Measurements from ENCODE around the gene ESPNL.

ESPNL gene

DNA sequence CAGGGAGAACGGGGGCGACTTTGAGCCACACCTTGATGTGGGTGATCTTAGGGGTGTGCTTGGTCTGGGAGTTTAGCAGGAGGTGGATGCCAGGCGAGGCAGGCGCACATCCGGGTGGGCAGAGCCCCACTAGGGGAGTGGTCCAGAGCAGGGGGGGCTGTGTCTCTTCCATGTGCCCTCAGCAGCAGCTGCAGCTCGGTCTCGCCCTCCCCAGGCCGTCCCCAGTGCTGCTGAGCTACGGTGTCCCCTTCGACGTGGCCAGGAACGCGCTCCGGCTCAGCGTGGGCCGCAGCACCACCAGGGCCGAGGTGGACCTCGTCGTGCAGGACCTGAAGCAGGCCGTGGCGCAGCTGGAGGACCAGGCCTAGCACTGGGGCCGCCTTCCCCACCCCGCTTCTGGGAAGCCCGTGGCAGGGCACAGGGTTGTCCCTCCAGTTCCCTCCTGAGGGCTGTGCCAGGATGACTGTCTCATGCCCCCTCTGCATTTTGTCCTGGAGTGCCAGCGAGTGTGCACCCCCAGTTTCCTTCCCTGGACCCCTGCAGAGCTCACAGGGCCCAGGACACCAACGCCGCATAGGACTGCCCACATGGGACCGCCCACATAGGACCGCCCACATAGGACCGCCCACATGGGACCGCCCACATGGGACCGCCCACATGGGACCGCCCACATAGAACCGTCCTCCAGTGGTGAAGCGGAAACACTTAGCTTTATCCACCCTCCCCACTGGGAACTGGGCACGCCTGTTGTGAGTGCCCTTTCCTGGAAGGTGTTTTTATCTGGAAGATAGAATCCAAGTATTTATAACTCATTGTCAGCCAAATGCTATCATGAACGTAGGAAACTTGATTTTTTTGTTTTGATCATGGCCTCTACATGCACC, 1.9 kb upstream of the ESPNL start:
- peak; percentile 64 for DNase-seq (ENCODE audit: low spot score)

DNA sequence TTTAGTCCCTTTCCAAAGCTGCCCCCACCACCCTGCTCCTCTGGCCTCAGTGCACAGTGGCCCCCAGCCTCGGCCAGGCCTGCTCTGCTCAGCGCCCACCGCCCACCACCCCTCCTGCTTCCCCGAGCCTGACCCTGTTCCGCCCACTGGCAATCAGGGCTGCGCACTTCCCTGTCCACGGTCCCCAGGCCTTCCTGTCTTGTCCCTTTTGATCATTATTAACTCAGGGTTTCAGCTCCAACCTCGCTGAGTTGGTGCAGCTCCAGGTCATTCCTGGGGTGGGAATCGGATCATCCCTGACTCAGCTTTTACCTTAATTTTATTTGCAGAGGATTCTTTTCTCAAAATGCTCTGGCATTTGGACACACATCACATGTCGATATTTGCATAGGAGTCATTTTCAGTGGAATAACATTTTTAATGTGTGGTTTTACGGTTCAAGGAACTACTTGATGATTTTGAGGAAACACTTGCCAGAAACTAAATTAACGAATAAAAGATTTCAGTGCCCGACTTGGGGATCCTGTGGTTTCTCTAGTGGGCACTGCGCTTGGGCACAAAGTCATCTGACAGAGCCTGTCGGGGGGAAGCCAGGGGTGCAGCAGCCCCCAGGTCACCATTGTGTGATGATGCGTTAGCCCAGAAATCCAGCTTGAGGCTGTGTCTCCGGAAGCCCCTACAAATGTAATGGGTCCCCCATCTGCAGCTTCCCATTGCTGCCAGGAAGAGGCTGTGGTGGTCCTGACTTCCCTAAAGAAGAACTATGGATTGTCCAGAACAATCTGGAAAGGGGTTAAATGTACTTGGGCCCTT, 1.0 kb upstream of the ESPNL start:
- DNase-seq (ENCODE audit: low spot score), result no peak

DNA sequence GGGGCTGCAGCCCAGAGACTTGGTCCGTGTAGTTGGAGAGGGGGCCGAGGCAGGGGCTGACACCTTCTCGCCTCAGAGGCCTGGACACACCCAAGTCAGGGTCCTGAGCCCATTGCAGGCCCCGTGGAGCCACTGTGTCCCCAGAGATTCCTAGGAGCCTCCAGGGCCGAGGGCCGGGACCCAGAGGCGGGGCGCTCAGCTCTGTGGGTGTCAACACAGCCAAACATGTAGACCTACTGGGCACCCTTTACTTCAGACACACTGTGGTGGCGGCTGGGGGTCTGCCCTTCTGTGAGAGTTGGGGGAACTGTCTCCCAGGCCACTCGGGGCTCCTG, 459 bp upstream of the ESPNL start:
- no peak for DNase-seq (ENCODE audit: low spot score)

DNA sequence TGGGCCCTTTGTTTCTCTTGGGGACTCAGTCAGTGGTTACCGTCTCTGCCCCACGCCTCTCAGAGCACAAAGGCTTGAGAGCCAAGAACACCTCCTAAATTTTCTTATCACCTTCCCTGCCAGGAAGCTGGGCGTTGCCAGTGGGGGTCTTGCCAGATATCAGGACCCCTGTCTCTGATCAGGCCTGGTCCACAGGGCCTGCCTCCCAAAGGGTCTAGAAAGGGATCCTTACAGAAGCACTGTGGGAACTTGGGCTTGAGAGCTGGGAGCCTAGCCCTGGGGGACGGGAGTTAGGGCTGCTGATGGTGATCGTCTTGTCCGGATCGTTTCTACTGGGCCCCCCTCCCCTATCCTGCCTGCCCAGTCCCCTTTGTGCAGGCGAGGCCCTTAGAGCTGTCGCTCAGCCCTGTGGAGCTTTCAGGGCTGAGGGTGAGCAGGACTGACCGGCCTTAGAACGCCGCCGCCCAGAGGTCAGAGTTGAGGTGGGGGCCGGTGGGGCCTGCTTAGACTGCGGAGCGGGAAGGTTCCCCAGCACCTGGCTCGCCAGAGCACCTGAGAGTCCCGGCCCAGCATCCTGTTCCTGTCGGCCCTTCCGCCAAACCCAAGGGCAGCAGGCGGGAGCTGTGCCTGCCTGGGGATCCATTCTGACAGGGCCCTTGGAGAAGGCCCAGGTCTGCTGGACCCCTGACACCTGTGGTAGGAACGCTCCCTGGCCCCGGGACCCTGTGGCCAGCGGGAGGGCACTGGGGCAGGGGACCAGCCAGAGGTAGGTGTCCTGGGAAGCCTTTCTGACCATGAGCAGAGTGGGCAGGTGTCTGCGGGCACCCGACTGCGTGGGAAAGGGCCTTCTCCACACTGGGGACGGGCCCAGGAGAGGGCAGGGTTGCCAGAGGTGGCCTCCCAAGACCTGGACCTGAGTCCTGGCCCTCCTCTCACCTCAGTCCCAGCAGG, 956 bp downstream of the ESPNL start:
- no peak for DNase-seq (ENCODE audit: low spot score)

DNA sequence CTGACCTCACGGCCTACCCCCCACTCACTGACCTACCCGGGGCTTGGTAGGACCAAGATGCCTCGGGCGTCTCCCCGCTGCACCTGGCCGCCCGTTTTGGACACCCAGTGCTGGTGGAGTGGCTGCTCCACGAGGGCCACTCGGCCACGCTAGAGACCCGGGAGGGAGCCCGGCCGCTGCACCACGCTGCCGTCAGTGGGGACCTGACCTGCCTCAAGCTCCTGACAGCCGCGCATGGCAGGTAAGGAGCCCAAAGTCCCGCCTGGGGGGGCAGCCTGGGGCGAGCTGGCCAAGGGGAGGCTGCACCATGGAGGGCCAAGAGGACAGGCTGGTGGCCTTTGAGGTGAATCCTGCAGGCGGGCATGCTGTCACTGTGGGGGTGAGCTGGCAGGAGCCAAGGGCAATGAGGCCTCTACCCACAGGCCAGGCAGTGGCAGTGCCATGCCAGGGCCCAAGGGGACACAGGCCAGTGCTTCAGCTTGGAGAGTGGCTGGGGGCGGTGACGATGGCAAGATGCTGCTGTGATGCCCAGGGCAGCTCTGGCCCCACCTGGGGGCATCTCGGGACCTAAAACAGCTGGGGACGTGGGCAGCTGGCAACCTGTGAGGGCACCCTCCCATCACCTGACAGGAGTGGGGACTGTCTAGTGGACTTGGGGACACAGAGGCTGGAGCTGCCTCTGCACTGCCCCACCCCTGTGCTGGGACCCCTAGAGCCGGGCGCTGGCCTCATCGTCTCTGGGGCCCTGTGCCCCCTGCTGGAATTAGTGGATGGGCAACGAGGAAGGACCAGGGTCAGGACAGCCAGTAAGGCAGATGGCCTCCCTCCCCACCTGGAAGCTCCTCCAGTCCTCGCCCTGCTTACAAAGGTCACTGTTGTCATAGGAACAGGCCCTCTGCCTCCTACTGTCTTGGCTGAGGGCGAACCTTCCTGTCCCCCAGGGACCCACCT, 2.0 kb downstream of the ESPNL start:
- no peak for DNase-seq (ENCODE audit: low spot score)

DNA sequence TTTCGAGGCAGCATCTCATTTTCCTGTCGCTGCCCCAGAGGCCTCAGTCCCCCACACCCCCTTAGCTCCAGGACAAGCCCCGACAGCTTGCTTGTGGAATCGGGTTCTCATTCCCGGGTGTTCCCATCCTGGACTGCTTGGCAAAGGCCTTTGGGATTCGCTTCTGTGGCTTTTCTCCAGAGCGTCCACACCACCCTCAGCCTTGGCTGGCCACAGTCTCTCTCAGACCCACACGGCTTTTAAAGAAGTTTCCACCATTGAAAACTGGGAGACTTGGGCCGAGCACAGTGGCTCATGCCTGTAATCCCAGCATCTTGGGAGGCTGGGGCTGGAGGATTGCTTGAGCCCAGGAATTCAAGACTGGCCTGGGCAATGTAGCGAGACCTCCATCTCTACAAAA, 2.7 kb downstream of the ESPNL start:
- DNase-seq (ENCODE audit: low spot score), result no peak

DNA sequence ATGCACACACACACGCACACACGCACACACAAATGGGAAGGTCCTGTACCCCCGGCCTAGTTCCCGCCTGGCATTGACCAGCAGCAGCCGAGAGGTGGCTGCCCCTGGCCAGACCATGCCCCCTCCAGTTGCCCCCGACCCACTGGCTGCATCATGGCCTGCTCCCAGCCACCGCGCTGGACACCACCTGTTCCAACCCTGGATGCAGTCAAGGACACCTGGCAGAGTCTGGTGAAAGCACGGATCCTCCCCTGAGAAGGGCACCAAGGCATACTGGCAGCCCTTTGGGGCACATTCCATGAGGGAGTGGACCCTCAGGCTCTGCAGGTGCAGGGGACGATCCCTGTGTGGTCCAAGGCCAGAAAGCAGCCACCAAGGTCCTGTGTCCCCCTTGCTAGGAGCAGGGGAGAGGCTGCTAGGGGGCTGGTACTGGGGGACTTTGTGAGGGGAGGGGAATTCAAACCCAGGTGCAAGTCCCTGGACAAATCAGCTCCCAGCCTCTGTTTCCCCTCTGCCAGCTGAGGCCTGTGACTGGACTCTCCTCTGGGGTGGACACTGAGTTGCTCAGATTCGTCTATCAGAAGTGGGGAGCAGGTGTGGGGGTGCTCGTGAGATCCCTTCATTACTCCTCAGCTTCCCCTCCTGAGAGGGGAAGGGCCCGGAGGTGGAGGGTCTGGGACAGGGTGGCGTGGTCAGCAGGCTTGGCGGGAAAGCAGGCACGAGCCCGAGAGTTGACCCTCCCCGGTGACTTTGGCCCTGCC, 3.5 kb downstream of the ESPNL start:
- no peak for DNase-seq (ENCODE audit: low spot score)

DNA sequence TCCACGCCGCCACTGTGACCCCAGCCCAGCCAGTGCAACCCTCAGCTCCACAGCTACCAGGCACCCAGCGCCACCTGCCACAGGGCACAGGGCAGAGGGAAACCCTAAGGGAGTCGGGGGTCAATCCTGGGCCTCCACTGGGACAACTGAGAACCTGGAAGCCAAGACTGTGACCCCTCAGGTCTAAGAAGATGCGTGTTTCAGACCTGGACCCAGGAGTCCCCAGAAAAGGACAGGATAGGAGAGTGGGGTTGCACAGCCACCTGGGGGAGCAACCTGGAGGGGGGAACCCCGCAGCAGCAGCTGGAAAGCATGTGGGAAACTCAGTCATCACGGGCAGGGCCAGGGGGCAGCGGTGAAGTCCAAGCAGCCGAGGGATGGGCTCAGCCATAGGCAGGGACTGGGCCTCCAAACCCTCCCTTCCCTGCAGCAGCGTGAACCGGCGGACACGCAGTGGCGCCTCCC, 4.1 kb downstream of the ESPNL start:
- no peak for DNase-seq (ENCODE audit: low spot score)

DNA sequence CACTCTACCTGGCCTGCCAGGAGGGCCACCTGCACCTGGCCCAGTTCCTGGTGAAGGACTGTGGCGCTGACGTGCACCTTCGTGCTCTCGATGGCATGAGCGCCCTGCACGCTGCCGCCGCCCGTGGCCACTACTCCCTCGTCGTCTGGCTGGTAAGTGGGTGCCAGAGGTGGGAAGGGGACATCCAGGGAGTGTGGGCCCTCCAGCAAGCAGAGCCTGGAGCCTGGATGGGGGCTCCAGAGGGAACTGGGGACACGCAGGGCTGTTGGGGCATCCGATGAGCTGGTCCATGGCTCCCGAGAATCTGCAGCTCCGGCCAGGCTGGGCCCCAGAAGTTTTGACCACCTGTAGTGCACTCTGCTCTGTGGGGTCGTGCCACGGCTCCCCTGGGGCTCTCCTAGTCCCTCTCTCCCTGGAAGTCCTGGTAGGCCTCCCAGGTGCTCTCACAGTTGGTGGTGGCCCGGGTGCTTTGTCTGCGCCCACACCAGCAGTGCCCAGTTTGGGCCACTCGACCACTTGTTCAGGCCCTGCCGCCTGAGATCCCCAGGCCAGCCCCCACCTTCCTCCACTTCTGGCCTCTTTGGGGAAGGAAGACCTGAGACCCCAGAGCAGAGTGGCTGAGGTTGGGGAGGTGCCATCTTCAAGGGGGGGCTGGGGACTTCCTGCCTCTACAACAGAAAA, 4.7 kb downstream of the ESPNL start:
- DNase-seq (ENCODE audit: low spot score), result no peak

DNA sequence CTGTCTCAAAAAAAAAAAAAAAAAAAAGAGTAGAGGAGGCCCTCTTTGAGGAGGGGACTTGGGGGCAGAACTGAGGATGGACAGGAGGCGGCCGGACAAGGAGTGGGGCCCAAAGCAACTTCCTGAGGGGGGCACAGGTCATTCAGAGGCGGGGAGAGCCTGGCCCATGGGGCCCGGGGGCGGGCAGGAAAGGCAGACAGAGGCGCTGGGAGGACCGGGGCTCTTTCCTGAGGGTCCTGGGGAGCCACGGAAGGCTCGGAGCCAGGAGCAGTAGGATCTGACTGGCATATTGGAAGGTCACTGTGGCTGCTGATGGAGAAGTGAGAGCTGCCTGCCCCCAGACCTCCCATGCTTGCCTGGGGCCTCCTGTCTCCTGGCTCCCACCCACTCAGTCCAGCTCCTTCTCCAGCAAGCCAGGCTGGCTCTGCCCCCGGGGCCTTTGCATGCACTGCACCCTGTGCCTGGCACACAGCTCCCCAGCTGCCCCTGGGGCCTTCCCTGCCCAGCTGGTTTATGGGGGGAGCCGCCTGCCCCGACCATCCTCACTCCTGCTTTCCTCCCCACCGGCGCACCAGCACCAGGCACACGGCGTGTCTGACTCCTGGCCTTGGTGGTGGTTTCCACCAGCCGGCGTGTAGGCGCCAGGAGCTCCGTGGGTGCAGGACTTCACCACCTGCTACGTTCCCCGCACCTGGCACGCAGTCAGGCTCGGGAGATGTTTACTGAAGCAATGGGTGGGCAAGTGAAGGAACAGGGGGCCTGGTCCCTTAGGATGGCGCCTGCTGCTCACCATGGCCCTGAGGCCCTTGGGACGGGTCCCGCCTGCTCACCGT, 5.6 kb downstream of the ESPNL start:
- DNase-seq (ENCODE audit: low spot score), result no peak

DNA sequence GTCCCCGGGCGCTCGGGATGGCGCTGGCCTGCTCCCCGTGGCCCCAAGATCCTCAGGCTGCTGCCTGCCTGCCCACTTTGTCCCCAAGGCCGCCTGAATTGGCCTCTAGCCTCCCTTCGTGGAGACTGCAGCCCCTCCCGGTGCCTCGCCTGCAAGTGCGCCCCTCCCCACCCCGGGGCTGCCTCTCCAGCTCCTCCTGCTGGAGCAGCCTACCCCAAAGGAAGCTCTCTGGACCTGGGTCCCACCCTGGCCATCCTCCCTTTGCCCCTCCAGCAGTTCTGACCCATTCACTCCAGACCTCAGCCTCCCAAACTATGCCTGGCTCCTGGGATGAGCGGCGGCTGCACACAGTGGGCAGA, 6.2 kb downstream of the ESPNL start:
- DNase-seq (ENCODE audit: low spot score), result no peak

DNA sequence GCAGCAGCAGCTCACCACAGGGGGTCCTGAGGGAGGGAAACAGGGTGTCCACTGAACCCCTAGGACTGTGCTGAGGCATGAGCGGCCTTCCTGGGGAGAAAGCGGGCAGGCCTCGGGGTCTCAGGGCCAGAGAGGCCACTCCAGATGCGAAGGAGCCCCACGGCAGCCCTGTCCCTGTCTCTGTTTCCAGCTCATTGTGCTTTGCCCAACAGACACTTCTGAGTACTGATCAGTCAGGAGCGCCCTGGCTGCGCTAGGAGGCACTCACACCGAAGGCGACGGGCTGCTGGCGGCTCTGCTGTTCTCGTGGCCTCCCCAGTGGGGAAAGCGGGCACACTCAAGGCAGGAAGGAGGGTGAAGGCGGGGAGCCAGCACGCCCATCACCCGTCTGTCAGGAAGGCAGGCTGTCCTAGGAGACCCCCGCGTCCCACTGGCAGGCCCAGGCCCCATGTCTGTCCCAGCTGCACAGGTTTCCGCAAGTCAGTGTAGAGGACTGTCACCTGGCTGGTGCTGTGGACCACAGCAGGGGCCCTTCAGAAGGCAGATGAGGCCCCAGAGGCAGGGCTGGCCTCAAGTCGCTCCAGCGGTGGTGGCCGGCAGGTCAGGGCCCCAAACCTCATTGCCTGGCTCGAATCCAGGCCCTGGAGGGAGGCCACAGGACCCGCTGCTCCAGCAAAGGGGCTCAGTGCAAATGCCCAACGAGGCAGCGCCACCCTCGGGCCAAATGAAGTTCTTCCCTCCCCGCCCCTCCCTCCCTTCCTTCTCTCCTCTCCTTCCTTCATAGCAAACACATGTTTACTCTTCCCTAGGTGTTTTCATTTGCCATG, 6.8 kb downstream of the ESPNL start:
- no peak for DNase-seq (ENCODE audit: low spot score)

DNA sequence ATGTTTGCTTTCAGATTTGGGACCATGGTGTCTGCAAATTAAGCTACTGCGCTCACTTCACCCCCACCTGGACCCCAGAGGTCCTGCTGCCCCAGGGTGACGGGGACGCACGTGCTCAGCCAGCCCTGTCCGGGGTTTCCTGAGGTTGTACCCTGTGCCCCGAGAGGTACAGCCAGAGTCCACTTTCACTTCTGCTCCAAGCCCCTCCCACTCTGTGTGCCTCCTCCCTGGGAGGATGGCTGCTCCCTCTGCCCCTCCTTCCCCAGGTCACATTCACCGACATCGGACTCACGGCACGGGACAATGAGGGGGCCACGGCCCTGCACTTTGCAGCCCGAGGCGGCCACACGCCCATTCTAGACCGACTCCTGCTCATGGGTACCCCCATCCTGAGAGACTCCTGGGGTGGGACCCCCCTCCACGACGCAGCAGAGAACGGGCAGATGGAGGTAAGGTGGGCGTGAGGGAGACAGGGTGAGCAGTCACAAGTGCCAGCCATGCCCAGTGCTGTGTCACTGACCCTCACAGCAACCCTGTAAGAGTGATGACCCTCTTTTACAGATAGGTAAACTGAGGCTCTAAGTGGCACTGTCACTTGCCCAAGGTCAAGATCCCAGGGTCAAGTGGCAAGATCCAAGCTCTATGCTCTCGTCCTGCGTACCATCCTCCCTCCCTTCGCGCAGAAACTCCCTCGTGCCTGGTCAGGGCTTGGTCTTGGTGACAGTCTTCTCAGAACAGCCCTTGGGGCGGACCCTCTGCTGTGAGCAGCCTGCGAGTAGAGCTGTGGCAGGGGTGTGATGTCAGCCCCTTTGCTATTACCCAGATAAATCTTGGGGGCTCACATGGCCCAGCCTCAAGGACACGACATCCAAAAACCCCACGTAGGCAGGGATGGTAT, 7.6 kb downstream of the ESPNL start:
- no peak for DNase-seq (ENCODE audit: low spot score)

DNA sequence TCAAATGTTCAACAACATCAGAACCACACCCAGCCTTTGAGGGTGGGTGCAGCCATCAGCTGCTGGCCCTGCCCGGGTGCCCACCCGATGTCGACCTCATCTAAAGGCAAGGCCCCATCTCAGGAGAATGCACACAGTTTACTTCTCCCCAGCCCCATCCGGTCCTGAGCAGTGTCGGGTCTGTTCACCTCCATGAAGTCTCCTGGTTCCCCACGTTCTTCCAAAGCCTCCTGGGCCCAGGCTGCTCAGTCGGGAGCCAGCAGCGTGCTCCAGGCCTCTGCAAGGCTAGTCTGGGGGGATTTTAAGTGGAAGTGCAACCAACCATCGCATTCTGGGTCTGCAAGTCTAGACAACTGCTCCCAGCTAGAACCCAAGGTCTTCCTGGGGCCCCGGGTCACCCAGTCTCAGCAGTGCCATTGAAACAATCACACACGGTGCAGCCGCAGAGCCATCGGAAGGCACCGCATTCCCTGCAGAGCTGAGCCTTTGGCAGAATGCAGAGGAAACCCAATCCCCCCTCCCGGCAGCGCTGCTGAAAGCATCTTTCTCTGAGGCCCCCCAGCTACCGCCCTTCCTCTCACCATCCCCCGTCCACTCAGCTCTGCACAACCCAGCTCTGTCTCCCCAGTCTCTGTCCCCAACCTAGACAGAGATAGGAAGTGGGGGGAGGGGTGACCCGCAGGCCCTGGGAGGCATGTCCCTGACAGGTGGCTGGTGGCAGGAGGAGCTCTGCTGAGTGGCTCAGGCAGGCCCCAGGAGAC, 8.5 kb downstream of the ESPNL start:
- DNase-seq (ENCODE audit: low spot score), result peak; percentile 80

DNA sequence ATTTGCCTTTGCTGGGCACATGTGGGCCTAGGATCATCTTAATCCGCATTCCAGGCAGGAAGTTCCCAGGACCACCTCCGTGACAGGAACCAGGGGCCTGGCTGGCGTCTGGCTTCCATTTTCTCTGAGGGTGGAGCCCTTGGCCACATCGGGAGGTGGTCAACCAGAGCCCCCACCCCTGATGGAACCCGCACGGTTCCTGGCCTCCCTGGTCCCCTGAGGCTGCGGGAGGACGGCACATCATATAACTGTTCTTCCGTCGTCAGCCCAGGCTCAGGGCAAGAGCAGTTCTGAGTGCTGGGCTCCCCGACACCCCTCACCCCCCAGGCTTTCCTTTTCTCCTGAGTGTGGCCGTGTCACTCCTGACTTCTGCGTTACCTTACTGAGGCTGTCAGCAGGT, 13.5 kb downstream of the ESPNL start:
- no peak for DNase-seq (ENCODE audit: low spot score)
